Measurements from ENCODE around the gene TNN. TPM values are rescaled to one million over a fixed set of nuclear protein-coding genes. Genes with fewer than 3 reads are reported as not detected.

TNN gene
- total RNA-seq, 4 donors from 2014 or later, result 0.19 to 6.9 (median 0.40) TPM

DNA sequence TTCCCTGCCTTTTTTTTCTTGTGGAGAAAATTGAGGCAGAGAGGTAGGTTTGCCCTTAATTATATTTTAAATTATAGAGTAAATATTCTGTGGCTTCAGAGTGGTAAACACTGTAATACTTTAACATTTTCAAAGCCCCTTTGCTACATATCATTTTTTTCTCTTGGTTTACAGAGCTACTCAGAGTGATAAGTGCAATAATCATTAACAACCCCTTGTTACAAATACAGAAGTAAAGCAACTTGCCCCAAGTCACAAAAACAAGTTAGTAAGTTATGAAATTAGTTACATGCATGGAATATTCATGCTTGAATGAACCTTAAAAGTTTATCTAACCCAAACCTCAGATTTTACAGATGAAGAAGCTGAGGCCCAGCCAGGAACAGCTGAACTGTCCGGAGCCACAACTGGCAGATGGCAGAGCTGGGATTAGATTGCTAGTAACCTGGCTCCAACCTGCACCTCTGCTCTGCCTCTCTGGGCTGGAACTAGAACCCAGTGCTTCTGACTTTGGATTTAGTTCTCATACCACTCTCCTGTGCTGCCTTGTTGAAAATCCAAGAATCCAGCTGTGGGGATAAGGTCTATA, 48.7 kb downstream of the TNN start:
- TF ChIP-seq, protein P1, sequence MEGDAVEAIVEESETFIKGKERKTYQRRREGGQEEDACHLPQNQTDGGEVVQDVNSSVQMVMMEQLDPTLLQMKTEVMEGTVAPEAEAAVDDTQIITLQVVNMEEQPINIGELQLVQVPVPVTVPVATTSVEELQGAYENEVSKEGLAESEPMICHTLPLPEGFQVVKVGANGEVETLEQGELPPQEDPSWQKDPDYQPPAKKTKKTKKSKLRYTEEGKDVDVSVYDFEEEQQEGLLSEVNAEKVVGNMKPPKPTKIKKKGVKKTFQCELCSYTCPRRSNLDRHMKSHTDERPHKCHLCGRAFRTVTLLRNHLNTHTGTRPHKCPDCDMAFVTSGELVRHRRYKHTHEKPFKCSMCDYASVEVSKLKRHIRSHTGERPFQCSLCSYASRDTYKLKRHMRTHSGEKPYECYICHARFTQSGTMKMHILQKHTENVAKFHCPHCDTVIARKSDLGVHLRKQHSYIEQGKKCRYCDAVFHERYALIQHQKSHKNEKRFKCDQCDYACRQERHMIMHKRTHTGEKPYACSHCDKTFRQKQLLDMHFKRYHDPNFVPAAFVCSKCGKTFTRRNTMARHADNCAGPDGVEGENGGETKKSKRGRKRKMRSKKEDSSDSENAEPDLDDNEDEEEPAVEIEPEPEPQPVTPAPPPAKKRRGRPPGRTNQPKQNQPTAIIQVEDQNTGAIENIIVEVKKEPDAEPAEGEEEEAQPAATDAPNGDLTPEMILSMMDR (IDR thresholded peaks at IDR 0.05), result no peak
- ATAC-seq (ENCODE audit: low FRiP score) (no peak), DNase-seq (ENCODE audit: low spot score) (no peak)

DNA sequence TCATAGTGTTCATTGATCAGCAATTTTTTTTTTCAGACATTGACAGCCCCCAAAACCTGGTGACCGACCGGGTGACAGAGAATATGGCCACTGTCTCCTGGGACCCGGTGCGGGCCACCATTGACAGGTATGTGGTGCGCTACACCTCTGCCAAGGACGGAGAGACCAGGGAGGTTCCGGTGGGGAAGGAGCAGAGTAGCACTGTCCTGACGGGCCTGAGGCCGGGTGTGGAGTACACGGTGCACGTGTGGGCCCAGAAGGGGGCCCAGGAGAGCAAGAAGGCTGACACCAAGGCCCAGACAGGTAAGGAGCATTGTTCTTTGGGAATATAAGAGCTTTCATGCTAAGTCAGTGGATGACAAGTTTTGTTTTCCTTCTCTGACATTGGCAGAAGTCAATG, 49.3 kb downstream of the TNN start:
- TF ChIP-seq, protein P1 (IDR thresholded peaks at IDR 0.05), result no peak
- no peak for ATAC-seq (ENCODE audit: low FRiP score)
- no peak for DNase-seq (ENCODE audit: low spot score)

DNA sequence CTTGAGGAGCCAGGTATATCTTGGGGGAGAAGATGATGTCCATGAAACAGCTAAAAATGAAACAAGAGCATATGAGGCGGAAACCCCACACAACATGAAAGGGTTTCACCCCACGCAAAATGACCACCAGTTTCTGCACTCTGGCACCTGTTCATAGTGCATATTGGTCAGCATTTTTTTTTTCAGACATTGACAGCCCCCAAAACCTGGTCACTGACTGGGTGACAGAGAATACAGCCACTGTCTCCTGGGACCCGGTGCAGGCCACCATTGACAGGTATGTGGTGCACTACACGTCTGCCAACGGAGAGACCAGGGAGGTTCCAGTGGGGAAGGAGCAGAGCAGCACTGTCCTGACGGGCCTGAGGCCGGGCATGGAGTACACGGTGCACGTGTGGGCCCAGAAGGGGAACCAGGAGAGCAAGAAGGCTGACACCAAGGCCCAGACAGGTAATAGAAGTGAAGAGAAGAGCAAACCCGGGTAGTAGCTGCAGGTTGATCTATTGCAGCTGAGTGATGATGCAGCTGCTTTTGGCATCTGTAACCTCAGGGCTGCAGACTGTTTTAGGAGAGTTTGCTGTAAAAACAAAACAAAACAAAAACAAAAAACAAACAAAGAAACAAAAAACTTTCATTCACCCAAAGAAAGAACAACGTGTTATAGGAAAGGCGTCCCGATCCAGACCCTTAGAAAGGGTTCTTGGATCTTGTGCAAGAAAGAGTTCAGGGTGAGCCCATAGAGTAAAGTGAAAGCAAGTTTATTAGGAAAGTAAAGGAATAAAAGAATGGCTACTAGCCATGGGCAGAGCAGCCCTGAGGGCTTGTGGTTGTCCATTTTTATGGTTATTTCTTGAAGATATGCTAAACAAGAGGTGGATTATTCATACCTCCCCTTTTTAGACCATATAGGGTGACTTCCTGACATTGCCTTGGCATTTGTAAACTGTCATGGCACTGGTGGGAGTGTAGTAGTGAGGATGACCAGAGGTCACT, 51.0 kb downstream of the TNN start:
- TF ChIP-seq, protein P1 (IDR thresholded peaks at IDR 0.05), result no peak
- ATAC-seq (ENCODE audit: low FRiP score), result no peak
- DNase-seq (ENCODE audit: low spot score), result no peak

DNA sequence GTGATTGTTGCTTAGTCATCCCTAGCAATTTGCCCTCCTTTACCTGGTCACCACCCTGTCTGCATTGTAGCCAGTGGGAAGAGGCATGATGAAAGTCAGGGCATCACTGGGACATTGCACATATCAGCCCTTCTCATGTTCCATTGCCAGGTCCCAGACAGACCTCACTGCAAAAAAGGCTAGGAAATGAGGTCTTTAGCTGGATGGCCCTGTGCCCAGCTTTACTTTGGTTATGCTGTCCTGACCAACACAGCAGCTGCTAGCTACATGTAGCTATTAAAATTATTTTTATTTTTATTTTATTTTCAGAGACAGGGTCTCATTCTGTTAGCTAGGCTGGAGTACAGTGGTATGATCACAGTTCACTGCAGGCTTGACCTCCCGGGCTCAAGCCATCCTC, 52.9 kb downstream of the TNN start:
- DNase-seq (ENCODE audit: low spot score), result no peak
- no peak for ATAC-seq (ENCODE audit: low FRiP score)
- TF ChIP-seq, protein P1 (IDR thresholded peaks at IDR 0.05), result no peak

DNA sequence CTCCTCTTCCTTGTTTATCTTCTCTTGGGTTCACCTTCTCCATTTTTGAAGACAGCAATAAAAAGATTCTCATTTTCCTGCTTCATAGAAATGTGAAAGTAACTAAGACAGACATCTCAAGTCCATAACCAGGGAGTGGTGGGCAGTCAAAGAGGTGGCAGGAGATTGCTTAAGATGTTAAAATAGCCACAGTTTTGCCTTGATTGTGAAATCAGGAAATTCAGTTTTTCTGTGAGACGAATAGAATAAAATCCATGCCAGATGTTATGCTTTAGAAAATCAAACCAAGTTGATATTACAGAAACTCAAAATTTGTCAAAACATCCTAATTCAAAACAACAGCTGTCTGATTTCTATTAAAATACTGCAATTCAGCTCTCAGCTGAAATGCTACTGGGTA, 57.2 kb downstream of the TNN start:
- no peak for DNase-seq (ENCODE audit: low spot score)
- TF ChIP-seq, protein P1 (IDR thresholded peaks at IDR 0.05), result no peak
- no peak for ATAC-seq (ENCODE audit: low FRiP score)

DNA sequence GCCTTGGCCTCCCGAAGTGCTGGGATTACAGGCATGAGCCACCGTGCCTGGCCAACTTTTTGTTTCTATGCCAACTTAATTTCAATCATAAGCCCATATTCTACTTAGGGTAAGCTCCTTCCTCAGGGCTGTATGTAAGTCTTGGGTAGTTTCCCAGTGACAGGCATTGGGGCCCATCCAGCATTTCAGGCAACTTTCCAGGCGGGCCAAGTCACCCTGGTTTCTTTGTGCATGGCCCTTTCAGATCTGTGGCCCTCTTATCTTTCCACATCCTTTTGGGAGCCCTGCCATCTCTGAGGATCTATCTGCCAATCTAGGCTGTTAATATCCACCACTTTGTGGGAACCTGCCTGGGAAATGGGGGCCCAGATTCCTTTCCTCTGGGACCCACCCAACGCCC, 58.7 kb downstream of the TNN start:
- no peak for ATAC-seq (ENCODE audit: low FRiP score)
- TF ChIP-seq, protein P1 (IDR thresholded peaks at IDR 0.05), result no peak

More for the DNA sequence above, 58.7 kb downstream of the TNN start:
- no peak for DNase-seq (ENCODE audit: low spot score)
